Mononuclear cell (primary cell): ENCODE measurements around the gene CDKAL1. TPM values are rescaled to one million over a fixed set of nuclear protein-coding genes. Genes with fewer than 3 reads are reported as not detected.
"Not testable (repeated sequence)": the region's sequence is repeated elsewhere in the genome, so short reads cannot be mapped to it uniquely, and the experiment has no call there.

ENCODE experiments used
- H3K27me3 ChIP-seq: 2 replicates; pipeline ENCODE4 v1.6.0; 2011; ENCODE audit warnings: low read length, control low read depth; ENCODE audit not compliant: insufficient read depth
- H3K4me1 ChIP-seq: 2 replicates; pipeline ENCODE4 v1.5.1; 2011; ENCODE audit warnings: mild to moderate bottlenecking, low read length, control low read depth; ENCODE audit not compliant: insufficient read depth
- H3K4me3 ChIP-seq: 2 replicates; pipeline ENCODE4 v1.5.1; 2011; ENCODE audit warnings: mild to moderate bottlenecking, low read length, moderate library complexity
- H3K9me3 ChIP-seq: 2 replicates; pipeline ENCODE4 v1.5.1; 2011; ENCODE audit warnings: low read depth, mild to moderate bottlenecking, control low read depth, low read length
- total RNA-seq: library from RNA; depleted of rRNA; stranded (reverse); fragments of >200 nt; gene quantifications from one replicate; pipeline ENCODE4 v1.2.3, GENCODE V29; 2012

The CDKAL1 gene
- total RNA-seq, 1 donor, result 26.6 TPM

GRCh38 chr6:20756584-20757147 lies 222.4 kb downstream of the CDKAL1 start:
- not testable (repeated sequence) for H3K4me3 ChIP-seq, H3K4me1 ChIP-seq, H3K27me3 ChIP-seq, H3K9me3 ChIP-seq

DNA sequence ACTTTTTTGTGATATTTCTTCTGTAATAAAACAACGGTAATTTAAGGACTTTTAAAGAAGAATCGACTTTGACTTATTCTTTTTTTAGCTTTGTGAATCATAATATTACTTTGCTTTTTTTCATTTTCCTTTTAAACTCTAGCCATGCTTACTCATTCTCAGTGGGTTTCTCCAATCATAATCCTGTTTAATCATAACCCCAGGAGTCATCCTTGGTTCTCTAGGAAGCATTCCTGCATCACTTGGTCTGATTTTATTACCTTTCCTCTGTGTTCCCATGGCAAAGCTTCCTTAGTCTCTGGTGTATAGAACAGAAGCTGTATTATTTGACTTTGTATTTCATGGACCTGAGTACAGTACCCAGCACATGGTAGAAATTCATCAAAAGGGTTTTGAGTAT lies 223.5 kb downstream of the CDKAL1 start:
- no peak overlapping the region for H3K4me3 ChIP-seq
- no peaks in the 10 kb centered on the region for H3K4me1 ChIP-seq
- no peaks in the 10 kb centered on the region for H3K27me3 ChIP-seq
- H3K9me3 ChIP-seq, result no peaks in the 10 kb centered on the region

- Histone ChIP-seq H3K9me3 (no peaks in the 10 kb centered on the region), H3K4me3 (no peak overlapping the region), H3K27me3 (no peaks in the 10 kb centered on the region), H3K4me1 (no peaks in the 10 kb centered on the region)
Measured at GRCh38 chr6:20763296-20763695, 229.0 kb downstream of the CDKAL1 start.

GRCh38 chr6:20769631-20770030 lies 235.4 kb downstream of the CDKAL1 start:
- Histone ChIP-seq H3K4me1 (no peaks in the 10 kb centered on the region), H3K27me3 (no peaks in the 10 kb centered on the region), H3K4me3 (no peak overlapping the region), H3K9me3 (no peaks in the 10 kb centered on the region)

- Histone ChIP-seq H3K27me3 (no peaks in the 10 kb centered on the region), H3K4me3 (no peak overlapping the region), H3K4me1 (no peaks in the 10 kb centered on the region), H3K9me3 (no peaks in the 10 kb centered on the region)
Measured at GRCh38 chr6:20770773-20771172, 236.5 kb downstream of the CDKAL1 start.

DNA sequence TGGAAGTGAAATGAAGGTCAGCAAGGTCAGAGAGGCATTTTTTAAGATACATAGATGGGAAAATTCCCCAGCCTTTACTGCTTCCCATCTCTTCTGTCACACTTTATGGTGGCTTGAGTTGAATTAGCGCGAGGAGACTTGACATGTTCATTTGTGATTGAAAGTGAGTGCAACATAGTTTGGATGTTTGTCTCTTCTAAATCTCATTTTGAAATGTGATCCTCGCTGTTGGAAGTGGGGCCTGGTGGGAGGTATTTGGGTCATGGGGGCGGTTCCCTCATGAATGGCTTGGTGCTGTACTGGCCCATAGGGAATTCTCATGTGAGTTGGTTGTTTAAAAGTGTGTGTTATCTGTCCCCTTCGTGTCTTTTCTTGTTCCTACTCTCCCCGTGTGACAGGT lies 237.2 kb downstream of the CDKAL1 start:
- Histone ChIP-seq H3K27me3 (no peaks in the 10 kb centered on the region), H3K4me3 (no peak overlapping the region), H3K9me3 (no peaks in the 10 kb centered on the region), H3K4me1 (no peaks in the 10 kb centered on the region)

DNA sequence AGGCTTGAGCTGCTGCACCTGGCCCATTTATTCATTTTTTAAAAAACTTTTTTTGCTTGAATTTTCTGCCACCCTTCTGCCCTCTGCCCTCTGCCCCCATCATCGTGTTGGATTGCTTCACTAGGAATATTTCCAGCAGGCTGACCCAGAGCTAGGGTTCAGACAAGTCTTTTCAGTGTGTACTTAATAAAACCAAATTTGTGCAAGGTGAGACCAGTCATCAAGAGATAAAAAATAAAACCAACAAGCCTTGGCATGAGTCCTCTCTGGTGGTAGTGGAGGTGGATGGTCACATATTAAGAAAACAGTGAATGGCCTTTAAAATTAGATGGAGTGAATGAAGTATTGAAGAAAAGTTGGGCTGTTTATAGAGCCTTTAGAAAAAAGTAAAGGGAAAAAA lies 239.6 kb downstream of the CDKAL1 start:
- no peaks in the 10 kb centered on the region for H3K4me1 ChIP-seq
- no peaks in the 10 kb centered on the region for H3K27me3 ChIP-seq
- H3K9me3 ChIP-seq, result no peaks in the 10 kb centered on the region
- H3K4me3 ChIP-seq, result no peak overlapping the region

- H3K4me3 ChIP-seq, result no peak overlapping the region
- no peaks in the 10 kb centered on the region for H3K27me3 ChIP-seq
- no peaks in the 10 kb centered on the region for H3K9me3 ChIP-seq
- no peaks in the 10 kb centered on the region for H3K4me1 ChIP-seq
Measured at GRCh38 chr6:20775981-20776380, 241.7 kb downstream of the CDKAL1 start.

- Histone ChIP-seq H3K4me1 (no peaks in the 10 kb centered on the region), H3K9me3 (no peaks in the 10 kb centered on the region), H3K4me3 (no peak overlapping the region), H3K27me3 (no peaks in the 10 kb centered on the region)
Measured at GRCh38 chr6:20777801-20778200, 243.5 kb downstream of the CDKAL1 start.

DNA sequence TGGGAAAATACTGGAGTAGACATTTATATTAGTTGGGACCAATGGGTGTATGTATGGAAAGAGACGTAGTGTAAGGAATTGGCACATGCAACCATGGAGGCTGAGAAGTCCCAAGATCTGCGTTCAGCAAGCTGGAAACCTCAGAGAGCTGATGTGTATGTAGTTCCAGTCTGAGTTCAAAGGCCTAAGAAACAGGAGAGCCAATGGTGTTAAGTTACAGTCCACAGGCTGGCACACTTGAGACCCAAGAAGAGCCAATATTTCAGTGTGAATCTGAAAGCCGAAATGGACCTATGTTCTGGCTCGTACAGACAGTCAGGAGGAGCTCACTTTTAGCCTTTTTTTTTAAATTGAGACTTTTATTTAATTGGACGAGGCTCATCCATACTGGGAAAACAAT lies 244.2 kb downstream of the CDKAL1 start:
- Histone ChIP-seq H3K9me3 (no peaks in the 10 kb centered on the region), H3K27me3 (no peaks in the 10 kb centered on the region), H3K4me3 (no peak overlapping the region), H3K4me1 (no peaks in the 10 kb centered on the region)

- Histone ChIP-seq H3K27me3 (no peaks in the 10 kb centered on the region), H3K9me3 (no peaks in the 10 kb centered on the region), H3K4me3 (no peak overlapping the region), H3K4me1 (no peaks in the 10 kb centered on the region)
Measured at GRCh38 chr6:20778912-20779311, 244.7 kb downstream of the CDKAL1 start.

- no peaks in the 10 kb centered on the region for H3K4me1 ChIP-seq
- no peaks in the 10 kb centered on the region for H3K9me3 ChIP-seq
- no peaks in the 10 kb centered on the region for H3K27me3 ChIP-seq
- no peak overlapping the region for H3K4me3 ChIP-seq
Measured at GRCh38 chr6:20789162-20789561, 254.9 kb downstream of the CDKAL1 start.

GRCh38 chr6:20790032-20790791 lies 256.0 kb downstream of the CDKAL1 start:
- Histone ChIP-seq H3K4me3 (no peak overlapping the region), H3K27me3 (no peaks in the 10 kb centered on the region), H3K9me3 (no peaks in the 10 kb centered on the region), H3K4me1 (no peaks in the 10 kb centered on the region)

DNA sequence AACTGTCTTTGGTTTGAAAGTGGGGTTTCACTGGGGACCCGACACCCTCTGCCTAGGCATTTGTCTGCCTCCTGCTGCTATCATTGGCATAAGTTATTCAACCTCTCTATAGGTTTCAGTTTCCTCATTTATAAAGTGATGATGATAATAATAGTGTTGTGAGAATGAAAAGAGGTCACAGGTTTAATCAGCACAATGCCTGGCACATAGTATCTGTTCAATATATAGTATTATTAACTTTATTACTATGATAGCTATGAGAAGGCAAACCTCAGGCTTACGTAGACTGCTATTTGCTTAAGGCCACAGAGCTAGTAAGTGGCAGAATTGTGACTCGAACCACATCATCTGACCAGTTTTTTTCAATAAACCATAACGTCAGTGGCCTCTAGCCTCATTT lies 256.8 kb downstream of the CDKAL1 start:
- H3K9me3 ChIP-seq, result no peaks in the 10 kb centered on the region
- no peaks in the 10 kb centered on the region for H3K4me1 ChIP-seq
- H3K4me3 ChIP-seq, result no peak overlapping the region
- H3K27me3 ChIP-seq, result no peaks in the 10 kb centered on the region

DNA sequence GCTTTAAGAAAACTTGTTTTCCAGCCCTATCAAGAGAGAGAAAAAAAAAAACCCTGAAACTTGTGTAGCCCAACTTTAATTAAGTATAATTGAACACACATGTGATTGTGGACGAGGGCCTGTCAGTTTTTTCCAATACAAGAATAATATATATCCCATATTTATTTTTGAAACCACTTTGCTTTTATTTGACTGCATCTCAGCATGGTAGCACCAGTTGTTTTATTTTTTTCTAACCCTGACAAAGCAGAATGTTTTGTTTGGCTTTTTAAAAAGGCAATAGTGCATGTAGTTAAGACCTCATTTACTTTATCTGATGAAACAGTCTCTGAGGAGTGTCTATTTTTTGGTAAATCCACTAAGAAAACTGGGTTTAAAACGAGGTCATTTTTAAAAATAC lies 257.7 kb downstream of the CDKAL1 start:
- H3K4me1 ChIP-seq, result no peaks in the 10 kb centered on the region
- H3K9me3 ChIP-seq, result no peaks in the 10 kb centered on the region
- no peak overlapping the region for H3K4me3 ChIP-seq
- no peaks in the 10 kb centered on the region for H3K27me3 ChIP-seq

DNA sequence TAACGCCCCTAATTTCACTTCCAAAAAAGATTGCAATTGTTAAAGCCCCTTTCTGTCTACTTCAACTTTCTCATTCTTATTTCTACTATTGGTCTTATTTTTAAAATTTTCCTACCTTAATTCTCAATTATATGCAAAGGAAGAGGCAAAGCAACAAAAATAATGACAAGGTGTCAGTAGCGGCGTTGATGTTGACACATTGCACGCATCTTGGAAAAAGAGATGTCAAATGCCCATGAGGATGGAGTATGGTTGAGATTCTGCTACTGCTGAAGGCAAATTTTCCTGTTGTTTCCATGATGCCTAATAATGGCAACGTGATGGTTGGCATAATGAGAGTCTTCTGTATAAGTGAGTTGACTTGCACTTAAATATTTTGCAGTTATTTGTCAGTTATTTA lies 258.9 kb downstream of the CDKAL1 start:
- Histone ChIP-seq H3K9me3 (no peaks in the 10 kb centered on the region), H3K4me3 (no peak overlapping the region), H3K27me3 (no peaks in the 10 kb centered on the region), H3K4me1 (no peaks in the 10 kb centered on the region)
